Activated naive CD4-positive, alpha-beta T cell treated with anti-CD3 and anti-CD28 coated beads, Interleukin-2, amount 50 U/mL, for 16 hours (primary cell): Measurements from ENCODE around the gene STAC2.

ENCODE experiments used
- DNase-seq: peaks from one replicate; pipeline ENCODE4 v3.0.0-alpha.2; 2020

STAC2 gene

DNA sequence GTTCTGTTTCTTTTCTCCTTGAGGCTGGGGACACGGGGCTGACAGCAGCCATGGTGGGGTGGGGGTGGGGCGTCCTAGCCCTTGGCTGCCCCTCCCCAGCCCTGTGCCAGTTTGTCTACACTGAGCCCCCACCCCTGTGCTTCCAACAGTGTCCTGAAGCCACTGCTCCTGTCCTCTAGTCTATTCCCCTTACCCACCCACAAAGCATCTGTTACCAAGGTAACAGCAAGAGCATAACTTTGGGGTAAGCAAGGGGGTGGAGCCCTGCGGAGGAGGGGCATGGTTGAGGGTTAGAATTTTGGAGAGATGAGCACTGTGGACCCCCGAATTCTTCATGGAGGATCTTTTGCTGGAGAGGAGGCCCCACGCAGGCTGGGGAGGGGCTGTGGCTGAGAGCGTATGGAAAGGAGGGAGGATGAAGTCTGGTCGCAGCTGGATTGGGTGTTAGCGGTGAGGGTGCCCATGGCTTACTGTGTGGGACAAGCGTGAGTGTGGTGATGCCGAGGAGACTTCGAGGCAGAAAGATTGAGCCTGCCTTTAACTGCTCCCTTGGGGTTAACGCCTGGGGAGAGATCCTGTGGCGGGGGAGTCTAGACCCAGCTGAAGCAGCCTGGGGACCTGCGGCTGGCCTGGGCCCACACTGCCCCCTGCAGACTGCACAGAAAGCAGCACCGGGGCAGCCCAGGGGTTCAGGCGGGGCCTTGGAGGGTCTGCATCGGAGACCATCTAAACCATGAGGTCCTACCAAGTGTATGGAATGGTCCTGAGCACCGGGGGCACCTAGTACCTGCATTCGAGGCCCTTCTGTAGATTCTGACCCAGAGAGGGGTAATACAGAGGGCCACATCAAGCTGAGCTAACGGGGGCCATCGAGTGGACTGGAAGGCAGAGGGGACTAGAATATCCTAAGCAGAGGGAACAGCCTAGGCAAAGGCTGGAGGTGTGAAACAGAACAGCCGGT, 6.1 kb upstream of the STAC2 start:
- DNase-seq: peak; percentile 60

DNA sequence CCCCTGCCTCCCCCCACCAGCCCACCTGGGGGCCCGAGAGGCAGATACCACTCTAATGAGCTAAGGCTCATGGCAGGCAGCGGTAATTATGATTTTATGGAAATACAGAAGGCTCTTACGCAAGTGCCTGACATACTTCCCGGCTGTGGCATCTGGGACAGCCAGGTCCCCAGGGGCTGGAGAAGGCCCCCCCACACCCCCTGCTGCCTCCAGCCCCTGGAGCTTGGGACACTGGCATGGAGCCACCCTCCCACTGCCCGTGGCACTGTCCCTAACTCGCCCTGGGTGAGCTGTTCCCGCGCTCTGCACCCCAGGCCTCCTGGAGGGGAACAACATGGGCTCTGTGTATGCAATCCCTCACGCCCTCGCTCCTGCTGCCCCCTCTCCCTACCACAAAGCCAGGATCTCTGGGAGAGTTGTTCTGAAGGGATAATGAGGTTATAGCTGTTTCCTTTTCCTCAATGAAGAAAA, 5.4 kb upstream of the STAC2 start:
- DNase-seq: no peak

DNA sequence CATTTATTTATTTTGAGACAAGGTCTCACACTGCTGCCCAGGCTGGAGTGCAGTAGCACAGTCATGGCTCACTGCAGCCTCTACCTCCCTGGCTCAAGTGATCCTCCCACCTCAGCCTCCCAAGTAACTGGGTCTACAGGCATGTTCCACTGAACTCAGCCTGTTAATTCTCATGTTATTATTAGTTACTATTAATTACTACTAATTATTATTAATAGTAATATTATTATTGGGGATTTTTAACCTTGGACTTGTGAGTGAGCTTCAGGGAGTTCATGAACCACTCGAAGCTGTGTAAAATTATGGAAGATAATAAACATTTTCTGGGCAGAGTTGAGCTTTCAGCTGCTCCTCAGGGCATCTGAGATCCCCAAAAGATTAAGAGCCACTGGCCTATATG, 4.6 kb upstream of the STAC2 start:
- DNase-seq: no peak

DNA sequence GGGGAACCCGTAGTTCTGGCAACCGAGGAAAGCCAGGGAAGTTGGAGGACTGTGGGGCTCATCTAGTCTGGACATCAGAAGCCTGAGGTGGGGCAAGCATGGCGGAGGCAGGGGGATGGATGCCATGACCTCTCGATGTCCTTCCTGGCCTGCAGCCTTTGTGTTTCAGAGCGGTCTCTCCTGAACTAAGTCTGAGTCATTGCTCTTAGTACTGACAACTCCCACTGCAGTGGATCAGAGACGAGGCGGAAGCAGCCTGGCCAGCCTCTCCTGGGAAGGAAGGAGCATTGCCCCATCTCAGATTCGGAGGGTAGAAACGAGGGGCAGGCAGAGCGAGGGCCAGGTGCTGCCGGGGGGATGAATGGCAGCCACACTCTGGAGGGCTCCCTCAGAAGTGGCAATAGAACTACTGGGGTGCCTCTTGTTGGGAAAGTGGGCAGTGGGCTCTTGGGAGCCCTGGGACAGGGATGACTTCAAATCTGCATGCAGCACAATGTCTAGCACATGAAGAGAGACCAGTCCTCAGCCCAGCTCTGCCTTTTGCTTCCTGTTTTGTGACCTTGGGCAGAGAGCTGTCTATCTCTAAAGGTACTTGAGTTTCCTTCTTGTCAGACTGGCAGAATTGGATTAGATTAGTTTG, 3.6 kb upstream of the STAC2 start:
- DNase-seq: no peak

DNA sequence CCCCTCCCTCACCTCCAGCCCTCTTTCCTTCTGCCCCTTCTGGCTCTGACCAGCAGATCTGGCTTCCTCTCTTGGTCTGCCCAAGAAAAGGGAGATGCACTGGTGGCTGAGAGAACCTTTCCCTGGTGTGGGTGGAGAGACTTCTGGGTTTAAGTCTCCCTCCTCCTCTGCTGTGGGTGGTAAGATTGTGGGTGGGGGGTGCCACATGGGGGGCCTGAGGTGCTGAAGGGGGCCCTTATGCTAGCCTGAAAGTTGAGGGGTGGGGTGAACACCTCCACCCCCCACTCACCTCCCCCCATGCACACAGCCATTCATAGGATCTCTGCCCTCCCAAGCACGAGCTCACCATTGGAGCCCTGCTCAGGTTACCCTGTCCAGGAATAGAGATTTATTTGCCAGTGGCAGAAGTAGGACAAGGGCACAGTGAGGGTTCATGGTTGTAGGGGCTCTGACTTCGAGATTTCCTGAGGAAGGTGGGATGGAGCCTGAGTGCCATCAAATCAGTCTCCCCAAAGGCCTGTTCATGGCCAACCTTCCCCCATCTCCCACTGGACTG, 1.7 kb upstream of the STAC2 start:
- DNase-seq: no peak

DNA sequence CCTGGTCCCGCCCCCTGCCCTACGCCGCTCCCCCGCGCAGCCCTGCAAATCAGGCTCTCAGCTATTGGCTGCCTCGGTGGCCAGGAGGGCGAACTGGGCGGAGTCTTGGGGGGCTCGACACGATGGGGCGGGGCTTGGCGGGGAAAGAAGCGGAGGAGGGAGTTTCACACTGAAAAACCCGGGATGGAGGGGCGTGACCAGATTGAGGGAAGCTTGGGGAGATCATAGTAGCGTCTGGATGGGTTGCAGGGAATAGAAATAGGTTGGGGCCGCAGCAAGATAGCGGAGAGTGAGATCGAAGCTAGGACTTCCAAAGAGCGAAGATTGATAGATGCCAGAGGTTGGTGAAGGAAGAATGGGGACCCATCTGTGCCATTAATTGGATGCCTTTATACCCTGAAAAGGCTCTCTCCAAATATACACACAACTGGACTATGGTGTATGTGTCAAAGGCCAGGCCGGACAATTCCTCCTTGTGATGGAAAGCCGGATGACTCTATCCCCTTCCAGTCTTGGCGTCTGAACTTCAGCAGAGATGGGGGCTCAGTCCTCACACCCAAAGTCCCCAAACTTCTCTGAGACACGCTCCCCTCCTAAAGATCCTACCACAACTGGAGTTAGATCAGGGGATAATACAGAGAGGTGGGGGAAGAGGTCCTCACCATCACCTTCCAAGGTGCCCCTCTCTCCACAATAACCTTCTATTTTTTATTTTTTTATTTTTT, 376 bp upstream of the STAC2 start:
- DNase-seq: peak; percentile 61

DNA sequence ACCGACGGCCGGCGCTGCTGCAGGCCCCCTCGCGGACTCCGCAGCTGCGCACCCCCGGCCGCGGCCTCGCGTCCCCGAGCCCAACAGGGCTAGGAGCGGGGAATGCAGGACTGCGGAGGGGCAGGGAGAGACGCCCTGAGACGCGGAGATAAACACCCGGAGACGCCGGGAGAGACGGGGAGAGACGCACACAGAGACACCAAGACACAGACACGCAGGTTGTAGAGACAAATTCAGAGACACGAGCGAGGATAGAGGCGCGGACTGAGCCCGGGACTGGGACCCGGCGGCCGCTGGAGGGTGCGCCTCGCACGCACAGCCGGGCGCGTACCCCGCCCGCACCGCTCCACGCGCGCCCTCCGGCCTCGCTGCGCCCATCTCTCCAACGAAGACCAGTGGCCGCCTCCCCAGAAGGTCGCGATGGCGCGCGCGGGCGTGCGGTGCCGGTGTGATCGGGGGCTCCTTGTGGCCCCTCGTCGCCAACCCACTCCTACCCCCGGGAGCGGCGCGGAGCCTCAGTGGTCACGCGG, 902 bp downstream of the STAC2 start:
- no peak for DNase-seq

DNA sequence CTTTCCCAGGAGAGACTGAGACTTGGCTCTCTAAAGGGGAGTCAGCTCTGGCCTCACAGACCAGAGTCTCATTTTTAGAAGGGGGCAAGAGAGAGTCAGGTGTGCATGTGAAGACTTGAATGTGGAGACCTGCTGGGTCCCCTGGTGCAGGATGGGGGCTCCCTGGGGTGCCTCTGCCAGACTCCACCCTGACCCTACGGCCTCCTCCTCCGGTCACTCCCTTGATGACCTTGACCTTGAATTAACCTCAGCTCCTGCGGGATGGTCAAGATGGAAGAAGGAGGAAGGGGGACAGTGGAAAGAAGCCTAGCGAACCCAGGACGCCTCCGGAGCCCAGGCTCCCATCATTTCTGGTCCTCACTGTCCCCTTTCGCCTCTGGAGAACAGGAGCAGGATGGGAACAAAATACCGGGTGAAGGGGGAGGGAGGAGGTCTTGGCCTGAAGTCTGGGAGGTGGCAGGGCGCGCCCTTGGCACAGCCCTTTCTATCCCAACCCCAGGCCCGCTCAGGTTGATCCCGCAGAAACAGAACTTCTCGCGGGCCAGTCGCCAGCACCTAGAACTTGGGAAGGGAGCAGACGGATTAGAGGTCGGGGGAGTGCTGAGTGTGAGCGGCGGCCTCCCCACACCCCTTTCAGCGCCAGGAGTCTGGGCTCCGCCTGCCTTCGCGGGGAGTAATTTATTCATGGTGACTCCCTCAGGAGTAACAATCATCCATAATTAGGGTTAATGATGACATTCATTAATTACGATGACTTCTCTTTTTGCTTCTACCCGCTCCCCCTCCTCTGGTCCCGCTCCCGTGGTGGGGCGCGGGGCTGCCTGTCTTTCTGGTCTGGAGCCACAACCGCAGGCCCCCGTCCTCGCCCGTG, 1.6 kb downstream of the STAC2 start:
- no peak for DNase-seq

DNA sequence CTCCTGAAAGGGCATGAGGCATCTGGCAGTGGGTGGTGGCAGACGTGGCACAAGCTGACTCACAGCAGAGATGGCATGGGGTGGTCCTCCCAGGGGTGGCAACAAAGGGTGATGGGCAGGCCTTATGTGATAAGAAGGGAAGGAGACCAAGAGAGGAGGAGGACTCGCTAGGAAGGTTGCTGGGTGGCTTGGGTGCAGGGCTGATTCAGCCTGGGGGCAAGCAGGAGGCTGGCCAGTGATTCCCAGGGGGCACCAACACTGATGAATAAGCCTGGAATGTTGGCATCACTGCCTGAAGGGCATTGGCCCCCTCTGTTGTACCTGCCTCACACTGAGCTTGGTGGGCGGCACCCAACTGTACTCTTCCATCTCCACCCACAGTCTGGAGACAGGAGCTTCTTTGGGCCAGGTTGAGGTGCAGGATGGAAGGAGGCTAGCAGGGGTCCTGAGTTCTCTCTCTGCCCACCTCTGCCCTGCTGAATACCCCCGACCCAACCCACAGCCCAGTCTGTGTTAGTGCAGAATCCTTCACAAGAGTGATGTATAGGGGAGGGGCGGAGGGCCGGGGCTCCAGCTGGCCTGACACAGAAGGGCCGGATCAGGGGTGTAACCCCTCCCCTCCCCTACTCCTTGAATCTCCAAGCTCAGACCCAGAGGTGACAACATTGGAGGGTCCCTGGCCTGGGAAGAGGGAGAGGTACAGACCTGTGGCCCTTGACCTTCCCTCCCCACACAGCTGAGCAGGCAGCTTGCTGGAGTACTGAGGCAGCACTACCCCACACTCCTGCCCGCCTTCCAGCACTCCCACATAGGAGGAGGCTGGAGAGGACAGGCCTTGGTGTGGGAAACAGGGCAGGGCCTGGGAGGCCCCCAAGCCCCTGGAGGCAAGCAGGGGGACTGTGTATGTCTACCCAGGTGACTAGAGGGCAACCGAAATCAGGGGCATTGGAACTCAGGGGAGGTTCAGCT, 2.6 kb downstream of the STAC2 start:
- no peak for DNase-seq

DNA sequence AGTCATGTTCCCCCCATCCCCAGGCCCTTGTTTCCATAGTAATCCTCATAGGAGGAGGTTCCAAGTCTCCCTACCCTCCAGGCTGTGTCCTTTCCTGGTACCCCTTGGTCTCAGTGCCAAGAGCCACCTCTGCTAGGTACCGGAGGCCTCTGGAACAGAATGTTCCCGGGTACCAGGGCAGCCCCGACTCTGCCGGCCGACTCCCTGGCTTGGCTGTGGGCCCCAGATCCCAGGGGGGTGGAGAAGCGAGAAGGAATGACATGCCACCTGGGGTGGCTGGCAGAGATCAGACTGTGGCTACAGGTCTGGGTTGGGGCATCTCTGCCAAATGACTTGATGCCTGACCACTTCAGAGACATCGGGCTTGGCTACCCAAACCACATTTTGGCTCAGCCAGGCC, 3.6 kb downstream of the STAC2 start:
- DNase-seq: no peak

DNA sequence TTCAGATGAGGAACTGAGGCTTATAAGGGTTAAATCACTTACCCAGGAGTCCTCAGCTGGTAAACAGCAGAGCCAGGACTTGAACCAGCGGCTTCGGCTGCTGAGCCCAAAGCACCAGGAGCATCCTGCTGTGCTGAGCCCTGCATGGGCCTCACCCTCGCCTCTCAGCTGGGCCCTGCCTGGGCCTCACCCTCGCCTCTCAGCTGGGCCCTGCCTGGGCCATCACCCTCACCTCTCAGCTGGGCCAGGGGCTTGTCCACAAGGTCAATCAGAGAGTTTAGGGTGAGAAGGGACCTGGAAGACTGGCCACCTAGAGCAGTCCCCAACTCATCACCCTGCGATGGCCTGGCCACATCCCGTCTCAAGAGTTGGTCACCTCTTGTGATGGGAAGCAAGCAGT, 4.2 kb downstream of the STAC2 start:
- DNase-seq: no peak

DNA sequence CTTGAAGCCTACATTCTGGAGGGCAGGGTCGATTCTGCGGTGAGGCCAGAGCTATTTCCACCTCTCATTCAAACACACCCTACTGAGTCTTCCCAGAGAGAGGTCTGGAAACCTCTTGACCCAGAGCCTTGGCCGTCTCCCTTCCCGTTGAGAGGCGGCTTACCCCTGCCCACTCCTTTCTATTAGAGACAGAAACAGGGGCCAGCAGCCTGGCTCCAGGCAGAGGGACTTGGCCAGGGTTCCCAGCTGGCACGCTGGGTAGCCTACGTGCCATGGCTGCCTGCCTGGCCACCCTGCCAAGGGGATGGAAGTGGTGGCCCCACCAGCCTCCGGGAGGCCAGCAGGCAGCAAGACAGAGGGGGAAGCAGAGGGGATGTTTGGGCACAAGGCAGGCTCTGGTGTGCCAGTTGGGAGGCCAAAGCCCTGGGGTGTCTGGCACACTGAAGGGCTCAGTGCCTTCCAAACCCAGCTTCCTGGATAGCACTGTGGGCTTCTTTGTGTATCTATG, 6.0 kb downstream of the STAC2 start:
- DNase-seq: no peak

DNA sequence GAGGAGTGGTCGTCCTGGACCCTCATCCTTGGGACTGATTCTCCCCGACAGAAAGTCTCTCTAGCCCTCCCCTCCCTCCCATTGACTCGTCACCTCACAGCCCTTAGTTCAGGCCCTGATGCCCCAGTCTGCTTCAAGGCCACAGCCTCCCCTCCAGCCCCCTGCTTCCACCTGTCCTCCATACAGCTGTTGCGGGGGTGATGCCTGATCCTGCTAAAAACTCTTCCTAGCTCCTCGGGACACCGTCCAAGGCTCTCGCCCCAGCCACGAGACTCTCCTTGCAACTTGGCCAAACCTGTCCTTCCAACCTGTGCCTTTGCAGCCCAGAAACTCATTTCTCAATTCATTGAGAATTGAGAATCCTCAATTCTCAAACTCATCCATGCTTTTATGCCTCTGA, 6.8 kb downstream of the STAC2 start:
- DNase-seq: no peak

DNA sequence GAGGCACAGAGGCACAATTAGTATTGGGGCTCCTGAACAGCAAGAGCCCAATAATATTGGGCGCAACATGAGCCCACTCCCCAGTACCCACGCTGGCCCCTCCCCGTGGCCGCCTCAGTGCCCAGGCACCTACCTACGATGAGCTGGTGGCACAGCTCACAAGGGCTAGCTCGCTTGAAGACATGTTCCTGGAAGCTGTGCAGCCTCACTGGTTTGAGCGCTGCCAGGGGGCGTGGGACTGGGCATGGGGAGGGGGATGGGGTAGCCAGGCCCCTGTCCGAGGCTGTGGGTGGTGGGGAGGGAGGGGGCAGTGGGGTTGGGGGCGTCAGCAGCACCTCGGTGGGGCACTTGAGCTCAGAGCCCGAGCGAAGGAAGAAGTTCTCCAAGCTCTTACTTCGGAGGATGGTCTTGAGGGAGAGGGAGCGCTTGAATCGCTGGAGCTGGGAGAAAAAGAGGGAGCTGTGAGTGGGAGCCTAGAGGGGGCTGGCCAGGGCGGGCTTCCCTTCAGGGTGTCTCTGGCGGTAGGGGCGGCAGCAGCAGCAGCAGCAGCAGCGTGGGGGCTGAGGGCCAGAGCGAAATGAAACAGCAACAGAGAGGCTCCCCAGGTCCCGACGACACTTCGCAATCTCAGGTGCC, 7.9 kb downstream of the STAC2 start:
- DNase-seq: no peak

DNA sequence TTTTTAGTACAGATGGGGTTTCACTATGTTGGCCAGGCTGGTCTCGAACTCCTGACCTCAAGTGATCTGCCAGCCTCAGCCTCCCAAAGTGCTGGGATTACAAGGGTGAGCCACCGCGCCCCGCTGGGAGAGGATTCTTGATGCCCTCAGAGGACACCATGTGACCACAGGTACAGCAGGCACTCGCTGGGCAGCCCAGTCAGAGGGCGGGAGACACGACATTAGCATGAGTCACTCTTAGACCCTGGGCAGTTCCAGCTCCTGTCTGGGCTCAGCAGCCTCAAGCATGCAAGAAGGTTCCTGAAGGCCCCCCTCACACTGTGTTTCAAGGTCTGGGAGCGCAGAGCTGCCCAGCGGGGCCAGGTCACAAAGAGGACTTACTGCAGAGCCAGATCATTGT, 11.9 kb downstream of the STAC2 start:
- no peak for DNase-seq

DNA sequence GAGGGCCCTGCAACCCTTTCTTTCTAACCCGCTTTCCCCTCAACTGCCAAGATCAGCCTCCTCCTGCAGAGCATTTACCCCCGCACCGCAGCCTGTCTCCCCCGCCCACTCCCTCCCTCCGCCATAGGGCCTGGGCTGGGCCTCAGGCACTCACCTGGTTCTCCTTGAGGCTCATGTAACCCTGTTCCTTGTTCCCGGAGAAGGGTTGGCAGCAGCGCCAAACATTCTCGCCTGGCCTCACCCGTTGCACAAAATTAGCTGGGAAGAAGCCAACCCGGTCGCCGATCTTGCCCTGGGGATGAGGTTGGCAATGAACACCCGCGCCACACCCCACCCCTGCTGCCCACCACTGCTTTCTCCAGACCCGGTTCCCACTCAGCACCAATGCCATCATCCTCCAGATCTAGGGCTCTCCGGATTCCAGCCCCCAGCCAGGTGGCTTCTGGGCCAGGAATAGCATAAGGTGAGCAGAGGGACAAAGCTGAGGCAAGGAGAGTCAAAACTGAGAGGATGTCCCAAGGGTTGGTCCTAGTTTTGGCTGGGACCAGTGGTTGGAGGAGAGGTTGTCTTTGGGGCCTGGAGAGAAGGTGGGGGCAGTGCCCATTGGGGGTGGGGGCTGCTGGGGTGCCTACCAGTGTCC, 12.8 kb downstream of the STAC2 start:
- DNase-seq: no peak

DNA sequence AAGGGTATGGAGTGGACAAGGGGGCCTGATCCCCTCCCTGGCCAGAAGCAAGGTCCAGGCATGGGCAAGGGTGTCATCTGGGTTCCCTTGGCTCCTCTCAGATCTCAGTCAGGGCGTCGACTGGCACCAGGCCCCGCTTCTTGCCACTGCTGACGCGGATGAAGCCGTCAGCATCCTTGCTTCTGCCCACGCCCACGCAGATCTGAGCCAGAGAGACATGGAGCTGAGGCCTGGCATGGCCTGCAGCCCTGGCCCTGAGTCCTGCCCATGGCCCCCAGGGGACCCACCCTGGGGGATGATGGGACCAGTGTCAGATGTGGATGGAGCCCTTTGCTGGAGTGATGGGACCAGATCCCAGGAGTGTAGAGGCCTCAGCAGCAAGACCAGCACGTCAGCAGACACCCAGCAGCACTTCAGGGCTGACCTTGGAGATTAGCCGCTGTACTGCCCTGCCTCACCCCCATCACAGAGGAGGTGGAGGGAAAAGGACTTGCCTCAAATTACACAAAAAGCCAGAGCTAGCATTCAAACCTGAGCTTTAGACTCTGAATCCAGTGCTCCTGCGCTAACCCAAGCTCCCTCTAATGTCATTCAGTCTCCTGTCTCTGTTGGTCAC, 13.4 kb downstream of the STAC2 start:
- DNase-seq: no peak

DNA sequence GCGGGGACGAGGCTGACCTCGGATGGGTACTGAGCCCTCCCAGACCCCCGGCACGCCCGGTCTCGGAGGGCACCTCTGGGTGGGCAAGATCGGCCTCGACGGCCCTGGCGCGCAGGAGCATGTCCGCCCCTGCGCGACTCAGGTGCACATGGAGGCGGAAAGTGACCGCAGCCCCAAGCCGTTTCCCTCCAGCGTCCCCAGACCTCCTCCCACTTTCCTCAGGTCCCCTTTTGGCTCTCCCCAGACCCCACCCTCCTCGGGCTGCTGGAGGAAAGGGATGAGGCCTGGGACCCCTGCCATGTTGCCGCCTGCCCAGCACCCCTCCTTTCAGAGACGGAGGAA, 15.7 kb downstream of the STAC2 start:
- no peak for DNase-seq
